Hepatocyte (in vitro differentiated cells): ENCODE results near the gene PIK3R2.

Experiments used
- EZH2 ChIP-seq: fragments of 200-600 bp; sonication (generic); IDR thresholded peaks from 2 replicates; pipeline ENCODE4 v1.6.1; 2016; ENCODE audit warnings: antibody characterized with exemption, mild to moderate bottlenecking, borderline replicate concordance
- EZH2phosphoT487 ChIP-seq: fragments of 200-600 bp; sonication (generic); IDR thresholded peaks from one replicate; pipeline ENCODE4 v1.6.1; 2018; ENCODE audit warnings: antibody characterized with exemption, mild to moderate bottlenecking, low read depth, moderate library complexity; ENCODE audit not compliant: unreplicated experiment, severe bottlenecking
- TF ChIP-seq, protein P1 (sequence below): fragments of 200-600 bp; sonication (generic); IDR thresholded peaks from 2 replicates; pipeline ENCODE4 v1.5.1; 2016; ENCODE audit warnings: antibody characterized with exemption, mild to moderate bottlenecking; ENCODE audit not compliant: poor library complexity

- TF ChIP-seq, protein P1, sequence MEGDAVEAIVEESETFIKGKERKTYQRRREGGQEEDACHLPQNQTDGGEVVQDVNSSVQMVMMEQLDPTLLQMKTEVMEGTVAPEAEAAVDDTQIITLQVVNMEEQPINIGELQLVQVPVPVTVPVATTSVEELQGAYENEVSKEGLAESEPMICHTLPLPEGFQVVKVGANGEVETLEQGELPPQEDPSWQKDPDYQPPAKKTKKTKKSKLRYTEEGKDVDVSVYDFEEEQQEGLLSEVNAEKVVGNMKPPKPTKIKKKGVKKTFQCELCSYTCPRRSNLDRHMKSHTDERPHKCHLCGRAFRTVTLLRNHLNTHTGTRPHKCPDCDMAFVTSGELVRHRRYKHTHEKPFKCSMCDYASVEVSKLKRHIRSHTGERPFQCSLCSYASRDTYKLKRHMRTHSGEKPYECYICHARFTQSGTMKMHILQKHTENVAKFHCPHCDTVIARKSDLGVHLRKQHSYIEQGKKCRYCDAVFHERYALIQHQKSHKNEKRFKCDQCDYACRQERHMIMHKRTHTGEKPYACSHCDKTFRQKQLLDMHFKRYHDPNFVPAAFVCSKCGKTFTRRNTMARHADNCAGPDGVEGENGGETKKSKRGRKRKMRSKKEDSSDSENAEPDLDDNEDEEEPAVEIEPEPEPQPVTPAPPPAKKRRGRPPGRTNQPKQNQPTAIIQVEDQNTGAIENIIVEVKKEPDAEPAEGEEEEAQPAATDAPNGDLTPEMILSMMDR, result peak; percentile 60
- TF ChIP-seq EZH2phosphoT487 (no peak), EZH2 (no peak)
Observed at GRCh38 chr19:18208098-18208951, 55.4 kb downstream of the PIK3R2 start.
